Kidney (tissue), 14 donors: Measurements from ENCODE around the gene POLR3GL. TPM values are rescaled to one million over a fixed set of nuclear protein-coding genes. Genes with fewer than 3 reads are reported as not detected.

ENCODE experiments used
- DNase-seq, 5 donors: peaks; one replicate each; pipeline ENCODE4 v3.0.0-alpha.2; 2013 to 2020
- FAIRE-seq: peaks from 2 replicates; lab custom pipeline; 2012; peaks lifted over from hg19 to GRCh38; lab: Jason Lieb, UNC
- H3K27ac ChIP-seq, 2 donors: one replicate each; pipeline ENCODE4 v1.7.0; 2013; ENCODE audit warnings: low read depth in 2 of 2, low read length in 2 of 2, inconsistent platforms in 1 of 2
- H3K27me3 ChIP-seq: one replicate; pipeline ENCODE4 v1.7.1; 2013; ENCODE audit warnings: low read length, inconsistent platforms; ENCODE audit not compliant: control insufficient read depth, insufficient read depth
- H3K36me3 ChIP-seq, 3 donors: one replicate each; pipeline versions ENCODE4 v1.7.0 to v1.7.1; 2013; ENCODE audit warnings: low read length in 3 of 3, control low read depth in 1 of 3, inconsistent platforms in 1 of 3; ENCODE audit not compliant: insufficient read depth in 3 of 3, control insufficient read depth in 2 of 3
- H3K4me1 ChIP-seq, 3 donors: one replicate each; pipeline versions ENCODE4 v1.7.0 to v1.7.1; 2013; ENCODE audit warnings: low read length in 3 of 3, inconsistent platforms in 1 of 3, low read depth in 1 of 3; ENCODE audit not compliant: control insufficient read depth in 2 of 3, insufficient read depth in 2 of 3
- H3K4me3 ChIP-seq, 3 donors: one replicate each; pipeline versions ENCODE4 v1.7.0 to v1.8.1; 2013; ENCODE audit warnings: low read length in 3 of 3, control low read depth in 1 of 3, inconsistent platforms in 1 of 3
- H3K9ac ChIP-seq, 3 donors: one replicate each; pipeline versions ENCODE4 v1.7.0 to v1.7.1; 2013; ENCODE audit warnings: low read length in 3 of 3, control low read depth in 1 of 3, inconsistent platforms in 1 of 3
- H3K9me3 ChIP-seq, 3 donors: one replicate each; pipeline versions ENCODE4 v1.7.0 to v1.7.1; 2013; ENCODE audit warnings: low read length in 3 of 3, control low read depth in 1 of 3, inconsistent platforms in 1 of 3; ENCODE audit not compliant: control insufficient read depth in 2 of 3, insufficient read depth in 1 of 3
- CTCF ChIP-seq: IDR thresholded peaks from 3 replicates; pipeline ENCODE4 v1.5.1; 2012; ENCODE audit warnings: mild to moderate bottlenecking, moderate library complexity, borderline replicate concordance; ENCODE audit not compliant: insufficient read depth; ENCODE audit errors: extremely low read depth
- intact Hi-C: fragments of 100-400 bp; cut with DNase I; formaldehyde crosslinking; loops from one replicate; pipeline ENCODE4 v1.11.1; 2022
- polyA plus RNA-seq: library from polyadenylated mRNA; stranded (reverse); fragments of 350-450 nt; fragmentation: Illumina TruSeq; extraction: RNeasy Lipid Tissue Mini Kit (QIAGEN cat#74804); gene quantifications from one replicate; pipeline ENCODE4 v1.2.3, GENCODE V29; 2014; ENCODE audit warnings: low read depth, low replicate concordance; ENCODE audit not compliant: insufficient read depth
- total RNA-seq: library from RNA; stranded (reverse); fragmentation: NEBNext Ultra II Directional; extraction: Animal tissue kit (Norgen Biotek cat#: 25700); gene quantifications from one replicate; pipeline ENCODE4 v1.2.1, GENCODE V29; 2021
- donor health status: control.
- donor health status: control.
- donor health status: control.
- donor health status: control.
- donor health status: control.
- donor health status: DM: yes; HTN: yes; CAD: no.
- donor health status: Normal renal cell carcinoma (clear cell type).

The POLR3GL gene
- total and polyA plus RNA-seq, 2 donors from 2014 or later, result 19.0 to 45.6 TPM

- Histone ChIP-seq H3K9me3 (no peaks in the 10 kb centered on the region), H3K4me3 (peak overlapping the region; percentile 90 to 99 (median 99)), H3K9ac (peak overlapping the region; percentile 88 to 99 (median 98)), H3K27ac (peak overlapping the region; percentile 93 to 94), H3K4me1 (peaks cover 5 to 12% (median 10%) of the 10 kb centered on the region in 3 donors), H3K36me3 (peaks cover 23 to 44% (median 31%) of the 10 kb centered on the region in 3 donors), H3K27me3 (no peaks in the 10 kb centered on the region)
- no peak for FAIRE-seq
- no peak for TF ChIP-seq CTCF
- DNase-seq, result no peak
- intact Hi-C loops, result no loop called here
These were observed 30.1 kb downstream of the POLR3GL start for GRCh38 chr1:145994391-145995120.

DNA sequence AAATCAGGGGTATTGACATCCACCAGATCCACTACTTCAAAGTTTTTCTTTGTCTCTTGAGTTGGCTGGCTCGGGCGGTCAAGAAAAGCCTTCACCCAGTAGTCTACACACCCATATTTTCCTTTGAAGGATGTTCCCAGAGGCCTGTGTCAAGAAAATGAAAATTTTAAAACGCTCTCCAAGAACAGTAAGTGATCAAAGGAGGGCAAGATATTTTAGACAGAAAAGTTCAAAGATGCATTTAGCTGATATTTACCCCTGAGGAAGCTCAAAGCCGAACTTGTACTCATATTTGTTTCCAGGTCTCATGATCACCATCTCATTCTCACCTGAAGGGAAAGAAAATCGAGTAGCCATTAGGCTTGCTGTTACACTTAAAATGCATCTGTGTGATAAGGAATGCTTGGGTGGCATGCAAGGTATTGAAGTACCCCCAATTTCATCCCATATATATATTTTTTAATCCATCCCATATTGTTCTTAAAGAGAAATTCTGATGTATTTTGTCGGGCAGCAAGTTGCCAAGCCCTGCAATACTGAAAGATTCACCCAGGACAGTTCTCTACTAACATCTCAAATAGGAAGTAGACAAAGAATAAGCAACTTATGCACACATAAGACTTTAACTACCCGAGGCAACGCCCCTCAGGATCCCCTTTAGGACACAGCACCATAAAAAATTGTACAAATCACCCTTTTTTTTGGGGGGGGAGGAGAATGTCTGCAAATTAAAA lies 30.8 kb downstream of the POLR3GL start:
- TF ChIP-seq CTCF, result no peak
- Histone ChIP-seq H3K4me3 (peak overlapping the region; percentile 90 to 99 (median 99)), H3K27ac (peak overlapping the region; percentile 93 to 94), H3K27me3 (no peaks in the 10 kb centered on the region), H3K9me3 (no peaks in the 10 kb centered on the region), H3K9ac (peak overlapping the region; percentile 88 to 99 (median 98)), H3K36me3 (peaks cover 23 to 44% (median 31%) of the 10 kb centered on the region in 3 donors), H3K4me1 (peaks cover 7 to 16% (median 11%) of the 10 kb centered on the region in 3 donors)
- intact Hi-C loops, result no loop called here
- no peak for FAIRE-seq
- DNase-seq, result no peak

- H3K27me3 ChIP-seq, result no peaks in the 10 kb centered on the region
- peaks cover 7 to 16% (median 11%) of the 10 kb centered on the region in 3 donors for H3K4me1 ChIP-seq
- H3K36me3 ChIP-seq, result peaks cover 23 to 44% (median 31%) of the 10 kb centered on the region in 3 donors
- peak overlapping the region; percentile 88 to 99 (median 98) for H3K9ac ChIP-seq
- peak overlapping the region; percentile 93 to 94 for H3K27ac ChIP-seq
- intact Hi-C loops, result no loop called here
- TF ChIP-seq CTCF, result no peak
- H3K4me3 ChIP-seq, result peak overlapping the region; percentile 90 to 99 (median 99)
- H3K9me3 ChIP-seq, result no peaks in the 10 kb centered on the region
- peak in 1 of 5 donors; percentile 59 for DNase-seq
- no peak for FAIRE-seq
These were observed 31.5 kb downstream of the POLR3GL start for GRCh38 chr1:145995964-145996432.
